Inflammatory macrophage treated with lipopolysaccharide for 4 hours (primary cell): ENCODE results near the gene SUZ12.
"Not testable (repeated sequence)": the region's sequence is repeated elsewhere in the genome, so short reads cannot be mapped to it uniquely, and the experiment has no call there.

Source experiments
- DNase-seq: peaks from one replicate; pipeline ENCODE4 v3.0.0-alpha.2; 2020

The SUZ12 gene

GRCh38 chr17:31936615-31937609 is at the start of gene SUZ12:
TSS of gene SUZ12 (plus strand) at chr17:31937007. CDS start at chr17:31937247, 240 bp downstream.
- peak; percentile 80 for DNase-seq

GRCh38 chr17:31888124-31888523 is 48.7 kb upstream of the SUZ12 start:
- peak; percentile 74 for DNase-seq

- DNase-seq, result peak; percentile 47
Observed at GRCh38 chr17:31900877-31901276, 35.9 kb upstream of the SUZ12 start.

GRCh38 chr17:31902693-31903092 is 34.1 kb upstream of the SUZ12 start:
- no peak for DNase-seq

GRCh38 chr17:31903401-31903800 is 33.4 kb upstream of the SUZ12 start:
- no peak for DNase-seq

GRCh38 chr17:31907342-31907962 is 29.4 kb upstream of the SUZ12 start:
- no peak for DNase-seq

- DNase-seq, result no peak
Observed at GRCh38 chr17:31908386-31908785, 28.4 kb upstream of the SUZ12 start.

- not testable (repeated sequence) for DNase-seq
Observed at GRCh38 chr17:31912705-31913104, 24.1 kb upstream of the SUZ12 start.

GRCh38 chr17:31915456-31916100 is 21.2 kb upstream of the SUZ12 start:
- DNase-seq, result no peak

GRCh38 chr17:31916491-31917064 is 20.2 kb upstream of the SUZ12 start:
- no peak for DNase-seq

- DNase-seq, result no peak
Observed at GRCh38 chr17:31917065-31917529, 19.7 kb upstream of the SUZ12 start.

GRCh38 chr17:31917721-31918120 is 19.1 kb upstream of the SUZ12 start:
- DNase-seq, result not testable (repeated sequence)

- DNase-seq, result no peak
Observed at GRCh38 chr17:31918701-31919128, 18.1 kb upstream of the SUZ12 start.

GRCh38 chr17:31919802-31920525 is 16.8 kb upstream of the SUZ12 start:
- DNase-seq, result no peak

GRCh38 chr17:31926100-31926729 is 10.6 kb upstream of the SUZ12 start:
- no peak for DNase-seq

- DNase-seq, result peak; percentile 75
Observed at GRCh38 chr17:31931756-31932155, 5.1 kb upstream of the SUZ12 start.

GRCh38 chr17:31935512-31935911 is 1.3 kb upstream of the SUZ12 start:
- DNase-seq, result no peak

GRCh38 chr17:31937926-31938641 is 1.3 kb downstream of the SUZ12 start:
- not testable (repeated sequence) for DNase-seq

GRCh38 chr17:31941916-31942315 is 5.1 kb downstream of the SUZ12 start:
- DNase-seq, result not testable (repeated sequence)

GRCh38 chr17:31942396-31942795 is 5.6 kb downstream of the SUZ12 start:
- DNase-seq, result not testable (repeated sequence)

- DNase-seq, result not testable (repeated sequence)
Observed at GRCh38 chr17:31951953-31952352, 15.1 kb downstream of the SUZ12 start.
